Measurements from ENCODE around the gene IFITM1.

DNA sequence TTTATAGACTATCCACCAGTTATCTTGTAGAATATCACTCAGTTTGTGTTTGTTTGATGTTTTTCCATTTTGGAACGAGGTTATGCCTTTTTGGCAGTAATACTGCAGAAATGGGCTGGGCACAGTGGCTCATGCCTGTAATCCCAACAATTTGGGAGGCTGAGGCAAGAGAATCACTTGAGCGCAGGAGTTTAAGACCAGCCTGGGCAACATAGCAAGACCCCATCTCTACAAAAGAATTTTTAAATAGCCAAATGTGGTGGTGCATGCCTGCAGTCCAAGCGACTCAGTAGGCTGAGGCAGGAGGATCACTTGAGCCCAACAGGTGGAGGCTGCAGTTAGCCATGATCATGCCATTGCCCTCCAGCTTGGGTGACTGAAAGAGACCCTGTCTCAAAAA is 32.7 kb downstream of the IFITM1 start:
- TF ChIP-seq, protein P1, sequence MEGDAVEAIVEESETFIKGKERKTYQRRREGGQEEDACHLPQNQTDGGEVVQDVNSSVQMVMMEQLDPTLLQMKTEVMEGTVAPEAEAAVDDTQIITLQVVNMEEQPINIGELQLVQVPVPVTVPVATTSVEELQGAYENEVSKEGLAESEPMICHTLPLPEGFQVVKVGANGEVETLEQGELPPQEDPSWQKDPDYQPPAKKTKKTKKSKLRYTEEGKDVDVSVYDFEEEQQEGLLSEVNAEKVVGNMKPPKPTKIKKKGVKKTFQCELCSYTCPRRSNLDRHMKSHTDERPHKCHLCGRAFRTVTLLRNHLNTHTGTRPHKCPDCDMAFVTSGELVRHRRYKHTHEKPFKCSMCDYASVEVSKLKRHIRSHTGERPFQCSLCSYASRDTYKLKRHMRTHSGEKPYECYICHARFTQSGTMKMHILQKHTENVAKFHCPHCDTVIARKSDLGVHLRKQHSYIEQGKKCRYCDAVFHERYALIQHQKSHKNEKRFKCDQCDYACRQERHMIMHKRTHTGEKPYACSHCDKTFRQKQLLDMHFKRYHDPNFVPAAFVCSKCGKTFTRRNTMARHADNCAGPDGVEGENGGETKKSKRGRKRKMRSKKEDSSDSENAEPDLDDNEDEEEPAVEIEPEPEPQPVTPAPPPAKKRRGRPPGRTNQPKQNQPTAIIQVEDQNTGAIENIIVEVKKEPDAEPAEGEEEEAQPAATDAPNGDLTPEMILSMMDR (IDR thresholded peaks at IDR 0.05; ENCODE audit: insufficient read depth, low read depth, low read length) = no peak
- no peak for TF ChIP-seq EZH2 (IDR thresholded peaks at IDR 0.05; ENCODE audit: insufficient read depth, low read length)
